ENCODE measurements around the gene GRIK4.
A peak's percentile ranks its signal among the peaks of the same experiment; 100 is the strongest.

The GRIK4 gene

DNA sequence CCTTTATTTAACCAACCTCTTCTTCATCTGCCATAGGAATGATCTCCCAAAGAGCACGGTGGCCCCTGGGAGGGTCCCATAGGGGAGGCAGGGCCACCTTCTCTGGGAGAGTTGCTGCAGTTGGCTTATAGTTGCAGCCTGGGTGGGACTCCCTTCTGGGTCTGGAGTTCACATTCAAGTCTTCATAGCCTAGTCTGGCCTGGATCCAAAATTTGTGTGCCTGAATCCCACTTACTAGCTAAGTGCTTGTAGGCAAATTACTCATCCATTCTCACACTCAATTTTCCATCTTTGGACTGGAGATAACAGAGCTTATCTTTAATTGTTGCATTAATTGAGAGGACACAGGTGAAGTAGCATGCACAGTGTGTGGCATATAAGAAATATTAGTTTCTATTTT is 163.6 kb downstream of the GRIK4 start:
- H3K36me3 ChIP-seq (ENCODE audit: insufficient read depth, insufficient read length, low read length) = no peaks in the 10 kb centered on the region
- H3K27me3 ChIP-seq (ENCODE audit: insufficient read depth, insufficient read length) = no peaks in the 10 kb centered on the region
- H3K4me3 ChIP-seq (ENCODE audit: insufficient read length, low read depth) = no peak overlapping the region
- H3K9me3 ChIP-seq (ENCODE audit: insufficient read depth, low read length) = no peaks in the 10 kb centered on the region; the same call in 1 of the 2 replicates
- DNase-seq (ENCODE audit: low read depth, low spot score) = no peak
- no peaks in the 10 kb centered on the region for H3K4me1 ChIP-seq (ENCODE audit: insufficient read depth, insufficient read length)
- H3K9ac ChIP-seq (ENCODE audit: insufficient read length, low read depth) = no peak overlapping the region
- no peak for TF ChIP-seq ZNF274 (IDR thresholded peaks at IDR 0.05; ENCODE audit: low read depth, low read length)
- TF ChIP-seq SUZ12 (IDR thresholded peaks at IDR 0.05; ENCODE audit: extremely low read depth, insufficient read depth, insufficient read length) = no peak
- no peak for TF ChIP-seq YY1 (IDR thresholded peaks at IDR 0.05; ENCODE audit: insufficient read depth, insufficient read length)

DNA sequence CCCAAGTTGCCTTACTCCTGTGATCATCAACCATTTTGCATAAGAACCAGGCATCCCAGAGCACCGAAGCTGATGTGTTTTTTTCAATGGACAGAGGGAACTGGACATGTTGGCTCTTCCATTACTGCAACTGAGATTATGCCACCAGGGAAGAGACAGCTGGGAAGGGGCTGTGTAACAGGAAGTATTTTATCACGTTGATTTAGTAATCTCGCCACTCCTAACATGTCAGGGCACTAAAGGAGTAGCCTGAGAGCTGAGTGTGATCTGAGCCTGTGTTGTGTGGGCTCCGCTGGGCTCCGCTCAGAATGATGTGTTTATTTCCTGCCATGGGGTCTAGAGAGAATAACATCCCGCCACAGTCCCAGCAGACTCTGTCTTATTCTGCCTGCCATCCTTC is 165.4 kb downstream of the GRIK4 start:
- peaks cover 5% of the 10 kb centered on the region for H3K4me1 ChIP-seq (ENCODE audit: insufficient read depth, insufficient read length)
- H3K4me3 ChIP-seq (ENCODE audit: insufficient read length, low read depth) = no peak overlapping the region
- DNase-seq (ENCODE audit: low read depth, low spot score) = no peak
- no peaks in the 10 kb centered on the region for H3K36me3 ChIP-seq (ENCODE audit: insufficient read depth, insufficient read length, low read length)
- no peaks in the 10 kb centered on the region for H3K27me3 ChIP-seq (ENCODE audit: insufficient read depth, insufficient read length)
- TF ChIP-seq YY1 (IDR thresholded peaks at IDR 0.05; ENCODE audit: insufficient read depth, insufficient read length) = no peak
- TF ChIP-seq SUZ12 (IDR thresholded peaks at IDR 0.05; ENCODE audit: extremely low read depth, insufficient read depth, insufficient read length) = no peak
- TF ChIP-seq ZNF274 (IDR thresholded peaks at IDR 0.05; ENCODE audit: low read depth, low read length) = no peak
- H3K9me3 ChIP-seq (ENCODE audit: insufficient read depth, low read length) = no peaks in the 10 kb centered on the region; the same call in 1 of the 2 replicates
- no peak overlapping the region for H3K9ac ChIP-seq (ENCODE audit: insufficient read length, low read depth)

DNA sequence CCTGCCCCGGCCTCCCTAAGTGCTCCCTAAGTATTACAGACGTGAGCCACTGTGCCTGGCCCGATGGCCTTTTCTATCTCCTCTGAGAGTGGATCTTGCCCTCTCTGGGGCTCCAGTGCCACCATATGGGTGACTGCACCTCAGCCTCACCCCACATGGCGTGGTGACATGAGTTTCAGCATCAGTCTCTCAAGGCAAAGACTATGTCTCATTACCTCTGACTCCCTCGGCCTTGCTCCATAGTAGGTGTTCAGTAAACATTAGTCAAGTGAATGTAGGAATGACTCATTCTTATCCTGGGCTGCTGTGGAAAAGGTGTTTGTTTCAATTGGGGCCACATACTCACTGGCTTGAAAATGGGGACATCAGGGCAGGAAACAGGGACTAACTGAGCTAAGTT is 168.8 kb downstream of the GRIK4 start:
- Histone ChIP-seq H3K9me3 (ENCODE audit: insufficient read depth, low read length) (no peaks in the 10 kb centered on the region; the same call in 1 of the 2 replicates), H3K4me1 (ENCODE audit: insufficient read depth, insufficient read length) (peaks cover 5% of the 10 kb centered on the region), H3K36me3 (ENCODE audit: insufficient read depth, insufficient read length, low read length) (no peaks in the 10 kb centered on the region), H3K4me3 (ENCODE audit: insufficient read length, low read depth) (no peak overlapping the region), H3K9ac (ENCODE audit: insufficient read length, low read depth) (no peak overlapping the region), H3K27me3 (ENCODE audit: insufficient read depth, insufficient read length) (no peaks in the 10 kb centered on the region)
- no peak for DNase-seq (ENCODE audit: low read depth, low spot score)
- no peak for TF ChIP-seq ZNF274 (IDR thresholded peaks at IDR 0.05; ENCODE audit: low read depth, low read length)

DNA sequence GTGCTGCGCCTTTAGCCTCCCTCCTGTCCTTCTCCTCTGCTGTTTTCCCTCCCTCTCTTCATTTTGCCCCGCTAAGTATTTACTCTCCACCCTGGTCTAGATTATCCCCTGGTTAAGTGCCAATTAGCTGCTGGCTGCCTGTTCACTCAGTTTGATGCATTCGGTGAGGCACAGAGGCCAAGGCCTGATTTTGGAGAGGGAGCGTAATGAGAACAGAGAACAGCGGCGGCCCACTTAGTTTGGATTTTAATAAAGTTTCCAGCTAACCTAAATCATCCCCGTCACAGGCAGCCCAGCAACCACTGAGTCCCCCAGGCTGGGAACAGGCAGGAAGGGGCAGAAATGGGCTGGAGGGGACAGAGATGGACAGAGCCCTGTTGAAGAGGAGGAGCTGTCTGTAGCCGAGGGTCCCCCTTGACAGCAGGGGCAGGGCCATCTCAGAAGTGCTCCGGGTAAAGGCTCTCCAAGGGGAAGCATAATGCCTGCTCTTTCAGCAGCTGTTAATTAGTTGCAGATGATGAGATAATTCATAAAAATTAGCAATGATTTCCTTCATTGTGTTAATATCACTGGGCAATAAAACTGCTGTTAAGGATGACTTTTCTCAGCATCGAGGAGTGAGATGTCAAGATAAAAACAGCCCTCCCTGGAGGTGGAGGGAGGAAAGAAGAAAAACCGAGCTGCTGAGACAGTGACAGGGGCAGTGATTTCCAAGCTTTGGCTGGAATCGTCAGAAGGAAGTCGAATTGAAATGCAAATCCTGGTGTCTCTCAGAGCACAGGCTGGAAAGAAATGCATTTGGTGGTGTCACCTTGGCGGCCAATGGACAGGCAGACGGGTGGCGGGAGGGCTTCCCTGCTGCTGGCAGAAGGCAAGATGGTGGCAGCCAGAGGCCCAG is 170.1 kb downstream of the GRIK4 start:
- H3K9me3 ChIP-seq (ENCODE audit: insufficient read depth, low read length) = no peaks in the 10 kb centered on the region
- peak overlapping the region; percentile 1 for H3K9ac ChIP-seq (ENCODE audit: insufficient read length, low read depth)
- H3K27me3 ChIP-seq (ENCODE audit: insufficient read depth, insufficient read length) = no peaks in the 10 kb centered on the region
- H3K4me1 ChIP-seq (ENCODE audit: insufficient read depth, insufficient read length) = peaks cover 5% of the 10 kb centered on the region
- H3K4me3 ChIP-seq (ENCODE audit: insufficient read length, low read depth) = no peak overlapping the region
- DNase-seq (ENCODE audit: low read depth, low spot score) = peak; percentile 63
- TF ChIP-seq YY1 (IDR thresholded peaks at IDR 0.05; ENCODE audit: insufficient read depth, insufficient read length) = no peak
- TF ChIP-seq ZNF274 (IDR thresholded peaks at IDR 0.05; ENCODE audit: low read depth, low read length) = no peak
- no peak for TF ChIP-seq SUZ12 (IDR thresholded peaks at IDR 0.05; ENCODE audit: extremely low read depth, insufficient read depth, insufficient read length)
- H3K36me3 ChIP-seq (ENCODE audit: insufficient read depth, insufficient read length, low read length) = no peaks in the 10 kb centered on the region

DNA sequence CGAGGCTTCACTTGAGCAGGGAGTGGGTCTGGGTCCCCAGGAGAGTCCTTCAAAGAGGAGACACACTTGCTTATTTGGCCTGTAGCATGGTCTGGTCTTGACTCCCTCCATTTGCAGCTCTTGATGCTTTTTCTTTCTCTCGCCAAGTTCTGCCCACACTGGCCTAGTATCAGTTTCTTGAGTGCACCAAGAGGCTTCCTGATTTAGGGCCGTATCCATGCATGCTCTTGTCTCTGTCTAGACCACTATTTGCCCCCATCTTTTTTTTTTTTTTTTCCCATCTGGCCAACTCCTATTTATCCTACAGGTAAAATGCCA is 170.7 kb downstream of the GRIK4 start:
- H3K36me3 ChIP-seq (ENCODE audit: insufficient read depth, insufficient read length, low read length) = no peaks in the 10 kb centered on the region
- no peak for DNase-seq (ENCODE audit: low read depth, low spot score)
- no peak overlapping the region for H3K9ac ChIP-seq (ENCODE audit: insufficient read length, low read depth)
- H3K4me1 ChIP-seq (ENCODE audit: insufficient read depth, insufficient read length) = peaks cover 5% of the 10 kb centered on the region
- no peak overlapping the region for H3K4me3 ChIP-seq (ENCODE audit: insufficient read length, low read depth)
- no peaks in the 10 kb centered on the region for H3K27me3 ChIP-seq (ENCODE audit: insufficient read depth, insufficient read length)
- H3K9me3 ChIP-seq (ENCODE audit: insufficient read depth, low read length) = no peaks in the 10 kb centered on the region
- TF ChIP-seq YY1 (IDR thresholded peaks at IDR 0.05; ENCODE audit: insufficient read depth, insufficient read length) = no peak
- TF ChIP-seq ZNF274 (IDR thresholded peaks at IDR 0.05; ENCODE audit: low read depth, low read length) = no peak
- no peak for TF ChIP-seq SUZ12 (IDR thresholded peaks at IDR 0.05; ENCODE audit: extremely low read depth, insufficient read depth, insufficient read length)

DNA sequence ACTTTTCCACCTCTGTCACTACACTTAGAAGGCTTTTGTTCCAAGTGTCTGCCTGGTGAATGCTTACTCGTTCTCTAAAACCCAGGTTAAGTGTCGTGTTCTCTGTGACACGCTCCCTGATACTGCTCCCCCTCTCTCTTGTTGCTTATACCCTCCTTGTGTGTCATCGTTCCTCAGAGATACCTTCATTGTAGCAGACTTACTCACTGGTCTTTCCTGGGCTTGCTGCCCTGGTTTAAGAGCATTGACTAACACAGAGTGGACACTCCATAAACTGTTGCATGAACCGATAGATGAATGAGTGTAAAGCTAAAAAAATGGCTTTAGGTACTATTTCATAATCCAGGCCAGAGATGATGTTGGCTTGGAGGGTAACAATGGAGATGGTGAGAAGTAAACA is 171.3 kb downstream of the GRIK4 start:
- H3K36me3 ChIP-seq (ENCODE audit: insufficient read depth, insufficient read length, low read length) = no peaks in the 10 kb centered on the region
- no peak overlapping the region for H3K9ac ChIP-seq (ENCODE audit: insufficient read length, low read depth)
- peaks cover 5% of the 10 kb centered on the region for H3K4me1 ChIP-seq (ENCODE audit: insufficient read depth, insufficient read length)
- DNase-seq (ENCODE audit: low read depth, low spot score) = no peak
- H3K27me3 ChIP-seq (ENCODE audit: insufficient read depth, insufficient read length) = no peaks in the 10 kb centered on the region
- TF ChIP-seq YY1 (IDR thresholded peaks at IDR 0.05; ENCODE audit: insufficient read depth, insufficient read length) (no peak), ZNF274 (IDR thresholded peaks at IDR 0.05; ENCODE audit: low read depth, low read length) (no peak), SUZ12 (IDR thresholded peaks at IDR 0.05; ENCODE audit: extremely low read depth, insufficient read depth, insufficient read length) (no peak)
- no peaks in the 10 kb centered on the region for H3K9me3 ChIP-seq (ENCODE audit: insufficient read depth, low read length)
- H3K4me3 ChIP-seq (ENCODE audit: insufficient read length, low read depth) = no peak overlapping the region

DNA sequence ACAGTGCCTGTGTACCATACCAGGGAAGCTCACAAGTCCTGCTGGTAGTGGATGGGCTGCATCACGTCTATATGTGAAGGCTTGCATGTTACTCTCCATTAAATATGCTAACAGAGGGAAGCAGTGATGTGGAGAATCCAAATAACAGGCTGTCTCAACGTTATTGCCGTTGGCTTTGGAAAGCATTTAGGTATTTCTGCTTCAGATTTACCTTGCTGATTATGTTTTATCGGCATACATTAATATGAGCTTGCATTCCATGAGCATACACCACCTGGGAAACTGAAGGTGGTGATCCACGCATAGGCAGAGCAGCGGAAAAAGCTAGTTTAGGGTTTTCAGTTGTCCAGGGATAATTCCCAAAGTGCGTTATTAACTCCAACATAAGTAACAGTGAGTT is 175.0 kb downstream of the GRIK4 start:
- no peaks in the 10 kb centered on the region for H3K27me3 ChIP-seq (ENCODE audit: insufficient read depth, insufficient read length)
- no peak overlapping the region for H3K9ac ChIP-seq (ENCODE audit: insufficient read length, low read depth)
- no peak for TF ChIP-seq YY1 (IDR thresholded peaks at IDR 0.05; ENCODE audit: insufficient read depth, insufficient read length)
- no peak for TF ChIP-seq ZNF274 (IDR thresholded peaks at IDR 0.05; ENCODE audit: low read depth, low read length)
- TF ChIP-seq SUZ12 (IDR thresholded peaks at IDR 0.05; ENCODE audit: extremely low read depth, insufficient read depth, insufficient read length) = no peak
- no peaks in the 10 kb centered on the region for H3K36me3 ChIP-seq (ENCODE audit: insufficient read depth, insufficient read length, low read length)
- H3K4me1 ChIP-seq (ENCODE audit: insufficient read depth, insufficient read length) = peaks cover 2% of the 10 kb centered on the region
- H3K4me3 ChIP-seq (ENCODE audit: insufficient read length, low read depth) = no peak overlapping the region
- DNase-seq (ENCODE audit: low read depth, low spot score) = no peak
- no peaks in the 10 kb centered on the region for H3K9me3 ChIP-seq (ENCODE audit: insufficient read depth, low read length)

Measured in NT2/D1 (cell line).